ENCODE data around the gene WASF2. TPM values are rescaled to one million over a fixed set of nuclear protein-coding genes. Genes with fewer than 3 reads are reported as not detected.

Gene WASF2
- total and polyA plus RNA-seq, 2 donors (not counting 1 experiment from before 2014, with no cell fraction given) = 26.3 to 66.9 TPM

DNA sequence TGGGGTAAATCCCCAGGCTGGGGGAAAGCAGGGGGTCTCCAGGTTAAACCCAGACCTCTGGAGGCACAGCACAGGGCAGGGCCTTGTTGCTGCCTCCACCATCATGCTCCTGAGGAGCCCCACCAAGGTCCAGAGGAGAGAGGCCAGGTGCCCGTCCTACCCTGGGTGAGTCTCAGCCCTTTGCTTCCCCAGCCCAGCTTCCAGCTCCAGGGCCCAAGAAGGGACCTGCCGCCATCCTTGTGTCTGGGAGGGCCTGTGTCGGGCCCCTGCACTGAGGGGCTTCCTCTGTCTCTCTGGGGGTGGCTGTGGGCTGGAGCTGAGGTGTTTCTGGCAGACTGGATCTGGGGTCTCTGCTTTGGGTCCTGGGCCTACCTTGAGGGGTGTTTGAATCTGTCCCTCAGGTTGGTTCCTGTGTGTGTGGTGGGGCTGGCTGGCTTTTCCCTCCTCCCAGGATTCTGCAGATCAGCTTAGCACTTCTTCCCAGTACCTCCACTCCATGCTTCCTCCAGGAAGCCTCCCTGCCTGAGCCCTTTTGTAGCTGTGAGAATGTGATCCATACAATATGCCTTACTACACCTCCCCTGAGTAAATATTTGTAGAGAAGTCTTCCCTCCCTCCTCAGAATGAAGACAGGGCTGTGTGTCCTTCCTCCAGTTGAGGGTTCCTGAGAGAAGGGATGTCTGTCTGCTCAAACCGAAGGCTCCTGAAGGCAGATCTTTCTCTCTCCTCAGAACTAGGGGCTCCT, 91.4 kb downstream of the WASF2 start:
- Histone ChIP-seq H3K27ac (ENCODE audit: insufficient read depth, low read length) (no peak overlapping the region), H3K9me3 (ENCODE audit: control insufficient read depth, insufficient read depth, low read depth, low read length) (no peaks in the 10 kb centered on the region), H3K36me3 (ENCODE audit: control insufficient read depth, insufficient read depth, low read length) (no peaks in the 10 kb centered on the region), H4K20me1 (ENCODE audit: control insufficient read depth, extremely low read depth, insufficient read depth, low read length) (no peaks in the 10 kb centered on the region), H3K27me3 (ENCODE audit: control insufficient read depth, insufficient read depth, low read length) (no peaks in the 10 kb centered on the region), H3K9ac (ENCODE audit: insufficient read depth, low read length) (no peak overlapping the region), H3K4me2 (ENCODE audit: extremely low read depth, insufficient read depth, low read length) (no peak overlapping the region), H2AFZ (ENCODE audit: low read length) (no peak overlapping the region), H3K4me1 (ENCODE audit: control insufficient read depth, extremely low read depth, insufficient read depth, low read length) (peaks cover 22% of the 10 kb centered on the region), H3K4me3 (replicated peaks in 1 of 4; ENCODE audit: control extremely low read depth in 1 of 4, insufficient read depth in 1 of 4, low read depth in 3 of 4, low read length in 4 of 4) (no peak overlapping the region), H3K79me2 (ENCODE audit: control insufficient read depth, insufficient read depth, low read length) (peaks cover 4% of the 10 kb centered on the region)
- no peak for TF ChIP-seq EZH2 (IDR thresholded peaks at IDR 0.05; ENCODE audit: low read length, missing control alignments)
- TF ChIP-seq, protein P1, sequence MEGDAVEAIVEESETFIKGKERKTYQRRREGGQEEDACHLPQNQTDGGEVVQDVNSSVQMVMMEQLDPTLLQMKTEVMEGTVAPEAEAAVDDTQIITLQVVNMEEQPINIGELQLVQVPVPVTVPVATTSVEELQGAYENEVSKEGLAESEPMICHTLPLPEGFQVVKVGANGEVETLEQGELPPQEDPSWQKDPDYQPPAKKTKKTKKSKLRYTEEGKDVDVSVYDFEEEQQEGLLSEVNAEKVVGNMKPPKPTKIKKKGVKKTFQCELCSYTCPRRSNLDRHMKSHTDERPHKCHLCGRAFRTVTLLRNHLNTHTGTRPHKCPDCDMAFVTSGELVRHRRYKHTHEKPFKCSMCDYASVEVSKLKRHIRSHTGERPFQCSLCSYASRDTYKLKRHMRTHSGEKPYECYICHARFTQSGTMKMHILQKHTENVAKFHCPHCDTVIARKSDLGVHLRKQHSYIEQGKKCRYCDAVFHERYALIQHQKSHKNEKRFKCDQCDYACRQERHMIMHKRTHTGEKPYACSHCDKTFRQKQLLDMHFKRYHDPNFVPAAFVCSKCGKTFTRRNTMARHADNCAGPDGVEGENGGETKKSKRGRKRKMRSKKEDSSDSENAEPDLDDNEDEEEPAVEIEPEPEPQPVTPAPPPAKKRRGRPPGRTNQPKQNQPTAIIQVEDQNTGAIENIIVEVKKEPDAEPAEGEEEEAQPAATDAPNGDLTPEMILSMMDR (conservative IDR thresholded peaks at IDR 0.05 in 1 of 2, IDR thresholded peaks at IDR 0.05 in 1 of 2; ENCODE audit: low read depth in 1 of 2, low read length in 2 of 2) = no peak
- DNase-seq (ENCODE audit: low read depth in 2 of 2) = no peak

DNA sequence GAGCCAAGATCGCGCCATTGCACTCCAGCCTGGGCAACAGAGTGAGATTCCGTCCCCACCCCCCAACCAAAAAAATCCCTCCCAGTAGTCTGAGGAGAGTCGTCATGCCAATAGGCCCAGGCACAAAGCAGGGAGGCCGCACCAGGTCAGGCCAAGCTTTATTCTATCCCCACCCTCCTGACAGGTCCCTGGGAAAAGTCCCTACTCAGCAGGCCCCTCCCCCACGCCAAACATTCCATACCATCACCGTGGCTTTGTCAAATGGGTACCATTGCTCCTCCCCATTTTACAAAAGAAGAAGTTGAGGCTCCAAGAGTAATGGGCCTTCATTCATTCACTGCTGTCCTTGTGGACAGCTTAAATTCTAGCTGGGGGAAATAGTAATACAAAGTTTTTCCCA, 92.2 kb downstream of the WASF2 start:
- H4K20me1 ChIP-seq (ENCODE audit: control insufficient read depth, extremely low read depth, insufficient read depth, low read length) = no peaks in the 10 kb centered on the region
- DNase-seq (ENCODE audit: low read depth in 2 of 2) = no peak
- no peak overlapping the region for H3K4me3 ChIP-seq (replicated peaks in 1 of 4; ENCODE audit: control extremely low read depth in 1 of 4, insufficient read depth in 1 of 4, low read depth in 3 of 4, low read length in 4 of 4)
- TF ChIP-seq, protein P1 (conservative IDR thresholded peaks at IDR 0.05 in 1 of 2, IDR thresholded peaks at IDR 0.05 in 1 of 2; ENCODE audit: low read depth in 1 of 2, low read length in 2 of 2) = no peak
- H3K36me3 ChIP-seq (ENCODE audit: control insufficient read depth, insufficient read depth, low read length) = no peaks in the 10 kb centered on the region
- no peak overlapping the region for H3K9ac ChIP-seq (ENCODE audit: insufficient read depth, low read length)
- H3K4me1 ChIP-seq (ENCODE audit: control insufficient read depth, extremely low read depth, insufficient read depth, low read length) = peaks cover 23% of the 10 kb centered on the region
- no peaks in the 10 kb centered on the region for H3K27me3 ChIP-seq (ENCODE audit: control insufficient read depth, insufficient read depth, low read length)
- H3K27ac ChIP-seq (ENCODE audit: insufficient read depth, low read length) = no peak overlapping the region
- H3K9me3 ChIP-seq (ENCODE audit: control insufficient read depth, insufficient read depth, low read depth, low read length) = no peaks in the 10 kb centered on the region
- H2AFZ ChIP-seq (ENCODE audit: low read length) = no peak overlapping the region
- no peak overlapping the region for H3K4me2 ChIP-seq (ENCODE audit: extremely low read depth, insufficient read depth, low read length)
- H3K79me2 ChIP-seq (ENCODE audit: control insufficient read depth, insufficient read depth, low read length) = peaks cover 6% of the 10 kb centered on the region

DNA sequence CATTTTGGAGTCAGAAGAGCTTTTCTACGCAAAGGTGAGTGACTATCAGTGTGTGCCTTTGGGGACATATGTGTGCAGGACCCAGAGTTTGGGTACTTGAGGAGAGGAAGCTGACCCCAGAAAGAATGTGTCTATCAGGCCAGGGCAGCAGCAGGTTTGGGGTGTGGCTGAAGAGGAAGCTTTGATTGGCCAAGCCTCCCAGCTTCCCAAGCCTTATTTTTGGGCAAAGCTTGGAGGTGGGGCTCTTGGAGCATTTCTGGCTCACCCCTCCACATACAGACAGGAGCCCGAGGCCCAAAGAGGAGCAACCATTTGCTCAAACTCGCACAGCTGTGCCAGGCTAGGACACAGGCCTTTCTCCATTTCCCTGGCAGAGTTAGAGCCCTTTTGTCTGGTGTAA, 92.9 kb downstream of the WASF2 start:
- no peak for DNase-seq (ENCODE audit: low read depth in 2 of 2)
- H3K27me3 ChIP-seq (ENCODE audit: control insufficient read depth, insufficient read depth, low read length) = no peaks in the 10 kb centered on the region
- H3K4me2 ChIP-seq (ENCODE audit: extremely low read depth, insufficient read depth, low read length) = no peak overlapping the region

More for the DNA sequence above, 92.9 kb downstream of the WASF2 start:
- Histone ChIP-seq H3K27ac (ENCODE audit: insufficient read depth, low read length) (no peak overlapping the region), H3K36me3 (ENCODE audit: control insufficient read depth, insufficient read depth, low read length) (no peaks in the 10 kb centered on the region), H3K9ac (ENCODE audit: insufficient read depth, low read length) (no peak overlapping the region), H3K9me3 (ENCODE audit: control insufficient read depth, insufficient read depth, low read depth, low read length) (no peaks in the 10 kb centered on the region), H3K4me3 (replicated peaks in 1 of 4; ENCODE audit: control extremely low read depth in 1 of 4, insufficient read depth in 1 of 4, low read depth in 3 of 4, low read length in 4 of 4) (no peak overlapping the region), H4K20me1 (ENCODE audit: control insufficient read depth, extremely low read depth, insufficient read depth, low read length) (no peaks in the 10 kb centered on the region), H2AFZ (ENCODE audit: low read length) (no peak overlapping the region), H3K4me1 (ENCODE audit: control insufficient read depth, extremely low read depth, insufficient read depth, low read length) (peaks cover 18% of the 10 kb centered on the region), H3K79me2 (ENCODE audit: control insufficient read depth, insufficient read depth, low read length) (peaks cover 7% of the 10 kb centered on the region)
- TF ChIP-seq, protein P1 (conservative IDR thresholded peaks at IDR 0.05 in 1 of 2, IDR thresholded peaks at IDR 0.05 in 1 of 2; ENCODE audit: low read depth in 1 of 2, low read length in 2 of 2) = no peak
- TF ChIP-seq EZH2 (IDR thresholded peaks at IDR 0.05; ENCODE audit: low read length, missing control alignments) = no peak
